8988T (cell line): Measurements from ENCODE around the gene SNAPC1.
"Not testable (repeated sequence)": the region's sequence is repeated elsewhere in the genome, so short reads cannot be mapped to it uniquely, and the experiment has no call there.

Source experiments
- DNase-seq: peaks from one replicate; pipeline ENCODE4 v3.0.0; 2011

Gene SNAPC1

DNA sequence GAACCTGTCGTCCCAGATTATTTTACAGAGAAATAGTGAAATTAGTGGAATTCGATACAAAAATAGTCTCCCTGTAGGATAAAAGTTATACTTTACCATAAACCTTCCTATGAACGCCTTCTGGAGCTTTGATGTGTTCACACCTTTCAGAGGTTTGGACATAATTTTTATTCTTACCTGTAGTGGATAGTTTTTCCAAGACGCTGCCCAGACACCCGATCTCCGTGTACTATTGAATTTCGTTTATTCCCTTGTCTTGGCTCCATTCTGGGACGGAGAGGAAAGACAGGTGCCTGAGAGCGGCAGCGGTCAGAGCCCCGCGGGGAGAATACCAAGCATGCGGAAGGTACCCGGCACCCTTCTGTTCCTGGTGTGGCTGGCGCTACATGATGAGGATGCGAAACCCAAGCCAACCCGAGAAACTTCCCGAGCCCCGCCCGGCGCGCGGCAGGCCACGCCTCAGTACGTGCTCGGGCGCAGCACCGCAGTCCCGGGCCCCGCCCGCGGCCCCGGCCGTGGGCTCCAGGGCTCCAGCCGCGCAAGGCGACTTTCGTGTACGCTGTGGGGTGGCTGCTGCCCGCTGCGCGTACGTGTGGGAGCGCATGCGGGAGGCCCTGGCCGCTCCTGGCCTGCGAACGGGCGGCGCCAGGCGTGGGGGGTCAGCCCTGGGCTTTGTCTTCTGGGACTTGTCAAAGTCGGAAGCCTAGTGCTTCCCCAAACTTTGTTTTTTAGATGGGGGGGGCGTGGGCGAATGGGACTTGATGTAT is 11.3 kb upstream of the SNAPC1 start:
- DNase-seq = no peak

DNA sequence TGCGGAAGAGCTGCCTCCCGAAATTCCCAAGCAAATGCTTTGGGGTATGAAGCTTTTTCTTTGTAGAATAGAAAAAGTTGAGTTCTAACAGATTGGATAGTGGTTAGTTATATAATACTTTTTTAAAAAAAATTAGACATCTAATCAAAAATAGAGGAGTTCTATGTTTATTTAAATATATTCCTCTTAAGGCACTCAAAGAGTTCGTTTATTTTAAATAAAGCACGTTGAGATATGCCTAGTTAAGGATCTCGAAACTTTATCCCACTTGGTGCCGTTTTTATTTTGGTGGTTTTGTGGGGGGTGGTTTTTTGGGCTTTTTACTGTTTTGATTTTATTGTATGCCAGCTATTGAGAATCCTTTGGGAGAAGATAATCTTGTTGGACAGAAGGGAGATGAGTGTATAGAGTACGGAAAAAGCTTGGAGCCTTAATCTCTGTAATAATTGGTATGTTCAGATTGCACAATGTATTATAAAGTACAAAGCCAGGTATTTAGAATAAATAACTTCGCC is 10.7 kb upstream of the SNAPC1 start:
- no peak for DNase-seq

DNA sequence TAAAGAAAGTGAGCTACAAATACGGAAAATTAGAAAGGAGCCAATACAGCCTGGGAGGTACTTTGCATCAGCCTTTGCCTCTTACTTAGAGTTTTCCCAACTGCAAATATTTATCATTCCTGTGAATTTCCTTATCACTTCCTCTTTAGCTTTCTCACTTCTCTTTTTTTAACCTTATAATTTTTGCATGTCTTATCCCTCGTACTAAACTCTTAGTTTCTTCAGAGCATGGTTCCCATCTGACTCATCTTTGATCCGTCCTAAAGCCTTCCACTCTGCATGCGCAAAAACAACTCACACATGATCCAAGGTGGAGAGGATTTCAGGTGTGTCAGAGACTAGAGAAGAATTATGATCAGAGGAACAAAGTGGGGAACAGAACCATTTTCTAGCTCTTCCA is 9.6 kb upstream of the SNAPC1 start:
- no peak for DNase-seq

DNA sequence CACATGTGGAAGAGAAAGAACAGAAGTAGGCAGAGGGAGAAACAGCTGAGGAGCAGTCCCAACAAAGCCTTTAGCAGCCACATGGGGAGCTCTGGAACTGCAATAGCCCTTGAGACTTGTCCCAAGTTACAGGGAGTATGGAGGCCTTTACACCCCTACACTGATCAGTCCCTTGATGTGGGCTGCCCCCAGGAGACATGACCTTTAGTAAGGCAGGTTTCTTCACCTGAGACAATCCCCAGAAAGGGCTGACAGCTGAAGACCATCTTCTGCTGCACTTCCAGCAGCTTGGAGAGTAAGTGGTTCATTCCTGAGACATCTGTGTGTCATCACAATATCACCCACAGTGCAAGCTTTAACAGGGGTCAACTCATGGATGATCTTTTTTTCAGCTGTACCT is 8.6 kb upstream of the SNAPC1 start:
- no peak for DNase-seq

DNA sequence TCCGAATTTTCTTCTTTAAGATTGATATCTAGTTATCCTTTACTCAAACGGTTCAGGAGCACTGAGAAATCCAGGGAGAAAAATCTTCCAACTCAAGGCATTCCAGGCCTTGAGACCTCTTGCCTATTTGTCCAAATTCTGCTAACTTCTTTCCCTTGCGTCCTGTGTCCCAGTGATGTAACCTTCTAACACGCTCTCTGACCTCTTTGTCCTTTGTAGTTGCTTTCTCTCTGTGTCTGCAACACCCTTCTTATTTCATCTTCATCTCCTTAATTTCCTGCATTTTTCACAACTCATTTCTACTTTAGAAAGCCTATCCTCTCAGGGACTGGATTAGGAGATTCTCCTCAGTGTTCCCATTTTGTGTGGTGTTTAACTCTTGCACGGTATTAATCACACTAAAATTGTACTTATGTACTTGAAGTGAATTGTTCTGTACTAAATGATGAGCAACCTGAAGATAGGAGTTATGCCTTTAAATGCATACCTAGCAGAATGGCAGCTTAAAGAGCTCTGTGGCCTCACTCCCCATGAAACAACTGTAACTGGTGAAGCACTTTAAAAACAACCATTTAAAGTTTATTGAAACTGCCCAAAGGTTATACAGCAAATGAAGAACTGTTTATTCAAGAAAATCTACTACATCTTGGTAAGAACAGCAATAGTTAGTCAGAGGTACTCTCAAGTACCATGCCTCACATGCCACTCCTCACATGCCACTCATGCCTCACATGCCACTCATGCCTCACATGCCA is 7.4 kb upstream of the SNAPC1 start:
- no peak for DNase-seq

DNA sequence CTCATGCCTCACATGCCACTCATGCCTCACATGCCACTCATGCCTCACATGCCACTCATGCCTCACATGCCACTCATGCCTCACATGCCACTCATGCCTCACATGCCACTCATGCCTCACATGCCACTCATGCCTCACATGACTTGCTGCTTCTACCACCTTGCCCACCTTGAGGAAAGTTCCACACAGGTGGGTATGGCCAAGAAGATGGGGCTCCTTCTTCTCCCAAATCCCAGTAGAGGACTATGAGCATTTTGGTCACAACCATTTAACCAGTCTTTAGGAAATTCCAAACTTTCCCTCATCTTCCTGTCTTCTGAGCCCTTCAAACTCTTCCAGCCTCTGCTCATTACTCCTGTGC is 6.9 kb upstream of the SNAPC1 start:
- DNase-seq = not testable (repeated sequence)

DNA sequence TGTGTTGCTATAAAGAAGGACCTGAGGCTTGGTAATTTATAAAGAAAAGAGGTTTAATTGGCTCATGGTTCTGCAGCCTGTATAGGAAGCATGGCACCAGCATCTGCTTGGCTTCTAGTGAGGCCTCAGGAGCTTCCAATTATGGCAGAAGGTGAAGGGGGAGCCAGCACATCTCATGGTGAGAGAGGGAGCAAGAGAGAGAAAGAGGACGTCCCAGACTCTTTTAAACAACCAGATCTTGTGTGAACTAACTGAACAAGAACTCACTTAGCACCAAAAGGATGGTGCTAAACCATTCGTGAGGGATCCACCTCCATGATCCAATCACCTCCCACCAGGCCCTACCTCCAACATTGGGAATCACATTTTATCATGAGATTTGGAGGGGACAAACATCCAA is 6.1 kb upstream of the SNAPC1 start:
- DNase-seq = no peak

DNA sequence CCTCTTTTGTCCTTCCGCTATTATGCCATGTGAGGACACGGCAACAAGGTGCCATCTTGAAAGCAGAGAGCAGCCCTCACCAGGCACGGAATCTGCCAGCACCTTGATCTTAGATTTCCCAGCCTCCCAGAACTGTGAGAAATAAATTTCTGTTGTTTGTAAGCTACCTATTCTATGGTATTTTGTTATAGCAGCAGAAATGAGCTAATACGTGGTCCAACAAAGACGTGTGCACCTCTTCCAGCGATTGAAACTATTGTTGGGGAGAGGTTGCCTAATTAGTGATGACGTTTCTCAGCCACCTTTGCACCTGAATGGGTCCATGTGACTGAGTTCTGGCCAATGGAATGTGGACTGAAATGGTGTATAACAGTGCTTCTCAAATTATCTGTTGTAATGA is 2.3 kb upstream of the SNAPC1 start:
- no peak for DNase-seq

DNA sequence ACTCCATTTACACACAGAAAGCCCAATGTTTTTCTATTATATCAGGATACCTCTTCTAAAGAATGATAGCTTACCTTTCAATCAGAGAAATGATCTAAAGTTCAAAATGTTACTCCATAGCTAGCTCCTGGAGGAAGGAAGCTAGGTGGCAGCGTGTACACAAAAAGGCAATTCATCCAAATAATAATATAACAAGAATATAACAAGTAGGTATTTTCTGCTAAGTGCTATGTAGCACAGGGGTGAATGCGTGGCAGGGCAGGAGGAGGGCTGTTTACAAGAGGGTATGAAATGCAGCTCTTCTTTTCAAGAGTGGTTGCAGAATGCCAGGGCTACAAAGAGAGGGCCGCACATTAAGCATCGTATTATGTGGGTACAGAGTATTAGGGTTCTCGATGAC is 663 bp upstream of the SNAPC1 start:
- DNase-seq = no peak

DNA sequence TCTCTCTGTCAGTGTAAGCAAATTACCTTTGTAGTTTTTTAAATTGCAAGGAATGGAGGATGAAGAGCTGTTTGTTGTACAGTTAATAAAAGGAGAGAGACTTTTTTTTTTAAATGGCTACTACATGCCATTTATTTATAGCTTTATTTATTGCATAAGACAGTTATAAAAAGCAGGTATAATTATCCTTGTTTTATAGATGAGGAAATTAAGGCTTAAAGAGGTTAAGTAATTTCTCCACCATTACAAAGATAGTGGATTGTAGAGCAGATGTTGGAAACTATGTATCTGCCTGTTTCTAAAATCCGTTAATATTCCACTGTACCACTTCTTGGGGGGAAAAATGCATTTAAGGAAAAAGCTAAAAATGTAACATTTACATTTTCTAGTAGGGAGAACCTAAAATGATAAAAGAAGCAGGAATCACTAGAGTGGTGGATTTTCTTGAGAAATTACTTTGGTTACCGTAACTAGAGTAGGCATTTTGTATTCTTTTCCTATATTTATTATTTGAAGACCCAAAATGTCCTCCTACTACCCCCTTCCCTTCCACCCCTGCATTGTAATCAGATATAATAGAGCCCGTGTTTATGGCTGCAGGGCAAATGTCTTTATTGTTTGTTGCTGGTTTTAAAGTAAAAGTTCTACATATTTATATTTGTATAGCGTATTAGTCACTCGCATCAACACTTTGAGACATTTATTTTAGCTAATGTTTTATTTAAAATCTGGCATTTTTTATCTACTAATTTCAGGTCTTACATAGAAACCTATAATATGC is 2.3 kb downstream of the SNAPC1 start:
- DNase-seq = no peak

DNA sequence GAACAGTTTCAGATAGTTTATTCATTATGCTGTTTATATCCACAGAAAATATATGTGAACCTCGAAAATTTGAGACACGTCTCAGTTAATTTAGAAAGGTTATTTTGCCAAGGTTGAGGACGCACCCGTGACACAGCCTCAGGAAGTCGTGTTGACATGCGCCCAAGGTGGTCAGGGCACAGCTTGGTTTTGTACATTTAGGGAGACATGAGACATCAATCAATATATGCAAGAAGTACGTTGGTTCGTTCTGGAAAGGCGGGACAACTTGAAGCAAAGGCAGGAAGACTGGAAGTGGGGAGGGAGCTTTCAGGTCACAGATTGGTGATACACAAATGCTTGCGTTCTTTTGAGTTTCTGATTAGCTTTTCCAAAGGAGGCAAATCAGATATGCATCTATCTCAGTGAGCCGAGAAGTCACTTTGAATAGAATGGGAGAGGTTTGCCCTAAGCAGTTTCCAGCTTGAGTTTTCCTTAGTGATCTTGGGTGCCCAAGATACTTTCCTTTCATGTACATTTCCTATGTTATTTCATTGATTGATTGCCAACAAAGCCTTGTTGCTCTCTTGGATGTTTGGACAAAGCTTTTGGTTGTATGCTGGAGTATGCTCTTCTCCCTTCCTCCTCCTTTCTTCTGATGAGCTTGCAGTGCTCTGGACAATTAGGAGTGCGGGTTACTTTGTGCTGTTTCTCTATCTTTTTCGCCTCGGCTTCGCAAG is 3.2 kb downstream of the SNAPC1 start:
- no peak for DNase-seq

DNA sequence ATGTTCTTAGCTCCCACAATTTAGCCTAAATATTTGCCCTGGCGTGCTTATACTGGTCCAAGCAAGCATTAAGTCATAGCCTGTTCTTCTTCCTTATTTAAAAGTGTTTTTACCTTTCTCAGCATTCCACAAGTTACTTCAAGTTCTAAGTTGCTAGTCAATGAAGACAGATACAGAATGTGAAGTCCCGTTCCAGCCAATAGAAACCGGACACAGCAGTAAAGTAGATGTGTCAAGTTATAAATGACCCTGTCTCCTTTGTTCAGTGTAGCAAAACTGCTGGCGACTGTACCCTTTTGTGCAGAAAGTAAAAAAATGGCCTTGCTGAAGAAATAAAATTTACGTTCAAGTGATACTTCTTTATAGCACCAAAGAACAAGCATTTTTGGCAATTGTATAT is 3.9 kb downstream of the SNAPC1 start:
- no peak for DNase-seq

DNA sequence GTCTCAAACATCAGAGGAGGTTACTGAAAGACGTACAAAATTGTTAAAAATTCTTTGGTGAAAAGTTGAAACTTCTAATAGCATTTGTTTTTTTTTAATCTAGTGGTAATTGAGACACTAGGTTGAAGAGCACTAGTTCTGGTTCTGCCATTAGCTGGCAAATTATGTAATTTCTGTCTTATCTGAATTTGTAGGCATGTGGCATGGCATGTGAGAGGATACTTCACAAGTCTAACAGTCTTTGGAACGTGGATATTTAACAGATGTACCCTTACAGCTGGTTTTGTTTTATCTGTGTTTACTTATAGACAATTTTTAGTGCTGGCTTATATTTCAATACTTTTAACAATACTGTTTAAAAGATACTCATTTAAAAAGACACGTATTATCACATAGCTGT is 6.0 kb downstream of the SNAPC1 start:
- no peak for DNase-seq

DNA sequence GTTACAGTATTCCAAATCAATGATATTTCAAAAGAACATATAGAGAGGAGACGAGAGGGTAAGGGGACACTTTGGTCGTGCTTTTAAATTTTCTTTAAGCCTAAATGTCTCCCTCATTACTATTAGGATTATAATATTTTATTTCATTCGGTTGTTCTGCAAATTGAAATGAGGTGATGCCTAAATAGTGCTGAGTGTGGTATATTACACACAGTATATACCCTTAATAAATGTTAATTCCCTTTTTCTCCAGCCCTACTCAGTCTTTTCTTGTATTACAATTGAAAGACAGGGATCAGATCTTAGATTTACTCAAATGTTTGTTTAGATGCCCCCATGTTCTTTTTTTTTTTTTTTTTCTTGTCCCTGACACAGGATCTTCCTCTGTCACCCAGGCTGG is 7.7 kb downstream of the SNAPC1 start:
- DNase-seq = no peak

DNA sequence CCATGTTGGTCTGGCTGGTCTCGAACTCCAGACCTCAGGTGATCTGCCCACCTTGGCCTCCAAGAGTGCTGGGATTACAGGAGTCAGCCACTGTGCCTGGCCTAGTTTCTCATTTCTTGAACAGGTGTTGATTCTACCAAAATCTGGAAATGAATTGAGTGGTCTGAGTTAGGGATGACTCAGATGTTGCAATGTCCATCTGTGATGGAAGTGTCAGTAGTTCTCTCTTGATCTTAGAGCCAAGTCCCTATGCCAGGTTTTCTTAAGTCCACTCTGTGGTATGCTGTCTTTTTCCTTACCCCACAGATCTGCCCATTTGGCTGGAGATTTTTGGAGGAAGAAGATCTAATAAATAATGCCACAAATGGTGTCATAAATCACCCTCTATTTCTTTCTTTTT is 12.6 kb downstream of the SNAPC1 start:
- no peak for DNase-seq

DNA sequence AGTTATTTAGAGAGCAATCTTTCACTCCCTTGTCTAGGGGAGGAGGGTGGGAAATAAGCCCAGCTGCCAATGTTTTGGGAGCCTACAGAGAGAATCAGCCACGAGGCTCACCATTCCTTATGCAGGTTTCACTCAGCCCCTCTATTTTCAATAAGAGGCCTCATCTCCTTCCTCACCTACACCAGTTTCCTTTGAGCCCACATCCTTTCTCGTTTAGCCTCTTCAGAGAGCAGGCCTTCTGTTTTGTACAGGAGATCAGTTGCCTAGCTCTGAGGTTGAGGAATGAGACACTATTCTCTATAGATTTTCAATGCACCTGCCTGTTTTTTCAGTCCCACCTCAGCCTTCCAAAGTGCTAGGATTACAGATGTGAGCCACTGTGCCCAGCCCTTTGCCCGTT is 17.9 kb downstream of the SNAPC1 start:
- DNase-seq = no peak

DNA sequence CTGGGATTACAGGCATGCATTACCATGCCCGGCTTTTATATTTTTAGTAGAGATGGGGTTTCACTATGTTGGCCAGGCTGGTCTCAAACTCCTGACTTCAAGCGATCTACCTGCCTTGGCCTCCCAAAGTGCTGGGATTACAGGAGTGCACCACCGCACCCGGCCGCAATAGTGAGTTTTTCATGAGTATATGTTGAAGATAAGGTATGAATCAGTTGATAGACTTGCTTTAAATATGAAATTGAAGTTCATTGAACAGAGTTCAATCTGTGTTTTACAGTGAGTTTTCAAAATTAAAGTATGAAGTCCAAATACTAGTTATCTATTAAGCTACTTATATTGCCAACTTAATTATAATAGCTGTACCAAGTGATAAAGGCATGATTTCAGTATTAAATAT is 35.1 kb downstream of the SNAPC1 start:
- DNase-seq = no peak

DNA sequence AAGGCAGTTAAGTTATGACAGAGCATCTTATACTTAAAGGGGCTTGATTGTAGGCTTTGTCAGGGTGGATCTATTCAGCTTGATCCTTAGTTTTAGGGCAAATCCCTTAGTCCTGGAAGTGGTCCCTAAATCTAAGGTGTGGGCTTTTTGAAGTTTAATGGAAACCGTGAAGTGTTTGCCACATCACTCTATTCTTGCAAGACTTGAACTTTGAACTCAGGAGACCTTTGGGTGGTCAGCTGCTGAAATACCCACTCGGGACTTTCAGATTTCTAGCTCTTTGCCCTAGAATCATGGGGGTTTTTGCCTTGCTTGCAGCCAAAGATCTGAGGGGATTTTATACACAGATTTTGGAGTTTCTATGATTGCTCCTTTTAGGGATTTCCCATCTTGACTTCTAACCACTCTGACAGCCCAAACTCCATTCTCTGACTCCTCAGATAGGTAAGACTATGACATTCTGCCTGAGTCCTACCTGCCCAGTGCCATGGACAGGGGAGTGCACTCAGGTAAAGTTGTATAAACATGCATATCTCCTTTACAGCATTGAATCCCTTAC is 39.9 kb downstream of the SNAPC1 start:
- no peak for DNase-seq

DNA sequence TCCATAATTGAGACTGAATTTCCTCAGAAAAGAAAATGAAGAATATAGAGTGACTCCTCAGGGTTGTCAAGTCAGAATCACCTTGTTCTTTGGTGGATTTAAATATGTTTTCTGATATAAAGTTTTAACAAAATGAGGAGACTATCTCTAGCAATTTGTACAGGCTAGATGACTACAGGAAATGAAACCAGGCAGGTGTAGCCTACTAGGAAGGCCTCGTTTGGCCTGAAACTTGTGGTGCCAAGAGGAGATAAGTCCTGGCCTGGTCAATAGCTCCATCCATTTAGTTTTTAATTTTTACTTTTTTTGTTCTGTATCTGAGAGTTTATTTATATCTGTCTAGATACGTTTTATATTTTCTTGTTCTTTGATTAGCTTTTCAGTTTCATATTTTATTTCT is 41.5 kb downstream of the SNAPC1 start:
- no peak for DNase-seq

DNA sequence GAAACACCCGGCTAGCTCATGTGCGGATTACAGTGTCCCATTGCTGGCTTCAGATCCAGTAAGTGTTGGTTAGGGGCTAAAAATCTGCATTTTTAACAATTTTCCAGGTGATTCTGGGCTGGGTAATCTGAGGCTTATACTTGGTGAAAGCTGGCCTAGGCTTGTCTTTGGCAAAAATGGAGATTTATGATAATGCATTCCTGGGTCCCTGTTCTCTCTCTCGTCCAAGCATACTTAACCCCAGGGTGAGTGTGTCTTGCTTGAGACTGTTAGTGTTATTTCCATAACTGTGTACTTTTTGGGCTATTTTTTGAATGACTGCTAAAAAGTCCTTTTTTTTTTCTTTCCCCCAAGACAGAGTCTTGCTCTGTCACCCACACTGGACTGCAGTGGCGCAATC is 43.2 kb downstream of the SNAPC1 start:
- no peak for DNase-seq

DNA sequence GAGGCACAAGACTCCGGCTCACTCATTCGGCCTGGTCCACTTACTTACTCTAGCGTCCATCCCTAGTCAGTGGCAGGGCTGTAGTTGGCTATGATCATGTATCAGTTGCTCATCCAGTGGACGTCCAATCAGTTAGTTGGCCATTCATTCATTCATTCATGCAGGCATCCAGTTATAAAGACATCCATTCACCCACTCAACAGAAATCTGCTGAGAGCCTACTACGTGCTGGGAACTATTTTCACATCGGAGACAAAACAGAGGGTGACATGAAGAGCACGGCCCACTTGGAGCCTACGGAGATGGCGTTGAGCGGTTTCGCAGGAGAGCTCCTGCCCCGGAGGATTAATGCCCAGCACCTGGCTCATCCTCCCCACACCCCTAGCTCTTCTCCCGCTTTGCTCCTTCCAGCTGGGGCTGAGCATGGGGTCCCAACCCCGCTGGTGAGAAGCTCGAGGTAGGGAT is 49.7 kb downstream of the SNAPC1 start:
- DNase-seq = no peak

DNA sequence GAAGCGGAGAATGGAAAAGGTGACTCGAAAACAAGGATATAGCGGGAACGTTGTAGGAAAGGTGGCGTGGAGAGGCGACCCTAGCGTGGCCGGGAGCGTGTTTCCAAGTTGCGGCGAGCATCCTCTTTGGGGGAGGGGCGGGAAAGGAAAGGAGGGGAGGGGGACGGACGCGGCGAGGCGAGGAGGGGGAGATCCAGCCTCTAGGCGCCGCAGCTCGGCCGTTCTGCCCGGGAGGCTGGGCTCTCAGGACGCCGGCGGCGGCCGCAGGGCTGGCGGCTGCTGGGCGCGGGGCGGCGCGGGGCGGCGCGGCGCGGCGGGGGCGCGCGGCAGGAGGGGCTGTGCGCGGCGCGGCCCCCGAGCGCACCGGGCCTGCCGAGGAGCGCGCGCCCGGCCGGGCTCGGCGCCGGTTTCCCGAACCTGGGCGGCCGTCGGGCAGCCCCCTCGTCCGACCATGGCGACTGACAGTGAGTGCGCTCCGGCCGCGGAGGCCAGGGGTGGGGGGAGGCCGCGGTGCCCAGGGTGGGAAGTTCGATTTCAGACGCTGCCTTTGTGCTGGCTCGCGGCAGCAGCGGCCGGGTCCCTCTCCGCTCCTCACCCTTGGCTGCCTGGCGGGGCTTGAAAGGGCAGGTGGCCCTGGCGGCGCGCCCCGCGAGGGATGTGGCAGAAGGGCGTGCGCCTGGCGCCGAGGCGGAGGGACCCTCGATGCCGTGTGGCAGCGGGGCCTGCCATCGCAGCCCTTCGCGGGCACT is 50.3 kb downstream of the SNAPC1 start, which contains the start of gene SYT16:
TSS of gene SYT16 (plus strand) at position 357 of the 749 bp plus-strand sequence.
- DNase-seq = no peak
